ENCODE data around the gene LHPP. TPM values are rescaled to one million over a fixed set of nuclear protein-coding genes. Genes with fewer than 3 reads are reported as not detected.

The LHPP gene, protein sequence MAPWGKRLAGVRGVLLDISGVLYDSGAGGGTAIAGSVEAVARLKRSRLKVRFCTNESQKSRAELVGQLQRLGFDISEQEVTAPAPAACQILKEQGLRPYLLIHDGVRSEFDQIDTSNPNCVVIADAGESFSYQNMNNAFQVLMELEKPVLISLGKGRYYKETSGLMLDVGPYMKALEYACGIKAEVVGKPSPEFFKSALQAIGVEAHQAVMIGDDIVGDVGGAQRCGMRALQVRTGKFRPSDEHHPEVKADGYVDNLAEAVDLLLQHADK
- total RNA-seq = 10 to 100 TPM in 3 of 4 donors, 1 to 10 TPM in 1; 9.3 to 20.5 (median 14.5) TPM

DNA sequence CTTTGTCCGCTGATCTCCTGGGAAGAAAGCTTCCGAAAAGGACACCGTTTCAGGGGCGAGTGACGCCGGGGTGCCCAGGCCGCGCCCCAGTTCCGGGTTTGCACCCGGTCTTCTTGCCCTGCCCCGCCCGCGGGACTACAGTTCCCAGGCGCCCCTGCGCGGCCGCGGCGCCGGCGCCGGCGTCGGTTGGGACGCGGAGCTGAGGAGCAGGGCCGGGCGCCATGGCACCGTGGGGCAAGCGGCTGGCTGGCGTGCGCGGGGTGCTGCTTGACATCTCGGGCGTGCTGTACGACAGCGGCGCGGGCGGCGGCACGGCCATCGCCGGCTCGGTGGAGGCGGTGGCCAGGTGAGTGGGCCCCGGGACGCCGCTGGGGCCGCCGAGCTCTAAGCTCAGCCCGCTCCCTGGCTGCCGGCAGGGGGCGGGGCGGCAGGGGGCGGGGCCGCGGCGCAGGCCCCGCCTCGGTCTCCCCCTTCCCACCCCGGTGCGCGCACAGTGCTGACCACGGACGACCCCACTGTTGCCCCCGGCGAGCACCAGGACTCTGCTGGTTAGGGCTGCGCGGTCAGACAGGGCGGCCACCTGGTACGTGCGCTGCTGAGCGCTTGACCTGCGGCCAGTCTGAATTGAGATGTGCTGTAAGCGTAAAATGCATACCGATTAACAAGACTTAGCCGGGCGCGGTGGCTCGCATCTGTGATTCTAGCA, at the start of gene LHPP:
TSS of gene LHPP (plus strand) at position 182 of the 706 bp plus-strand sequence. CDS start at position 222, 40 bp downstream.
- TF ChIP-seq, protein P1, sequence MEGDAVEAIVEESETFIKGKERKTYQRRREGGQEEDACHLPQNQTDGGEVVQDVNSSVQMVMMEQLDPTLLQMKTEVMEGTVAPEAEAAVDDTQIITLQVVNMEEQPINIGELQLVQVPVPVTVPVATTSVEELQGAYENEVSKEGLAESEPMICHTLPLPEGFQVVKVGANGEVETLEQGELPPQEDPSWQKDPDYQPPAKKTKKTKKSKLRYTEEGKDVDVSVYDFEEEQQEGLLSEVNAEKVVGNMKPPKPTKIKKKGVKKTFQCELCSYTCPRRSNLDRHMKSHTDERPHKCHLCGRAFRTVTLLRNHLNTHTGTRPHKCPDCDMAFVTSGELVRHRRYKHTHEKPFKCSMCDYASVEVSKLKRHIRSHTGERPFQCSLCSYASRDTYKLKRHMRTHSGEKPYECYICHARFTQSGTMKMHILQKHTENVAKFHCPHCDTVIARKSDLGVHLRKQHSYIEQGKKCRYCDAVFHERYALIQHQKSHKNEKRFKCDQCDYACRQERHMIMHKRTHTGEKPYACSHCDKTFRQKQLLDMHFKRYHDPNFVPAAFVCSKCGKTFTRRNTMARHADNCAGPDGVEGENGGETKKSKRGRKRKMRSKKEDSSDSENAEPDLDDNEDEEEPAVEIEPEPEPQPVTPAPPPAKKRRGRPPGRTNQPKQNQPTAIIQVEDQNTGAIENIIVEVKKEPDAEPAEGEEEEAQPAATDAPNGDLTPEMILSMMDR (IDR thresholded peaks at IDR 0.05; ENCODE audit: low read depth) = no peak

DNA sequence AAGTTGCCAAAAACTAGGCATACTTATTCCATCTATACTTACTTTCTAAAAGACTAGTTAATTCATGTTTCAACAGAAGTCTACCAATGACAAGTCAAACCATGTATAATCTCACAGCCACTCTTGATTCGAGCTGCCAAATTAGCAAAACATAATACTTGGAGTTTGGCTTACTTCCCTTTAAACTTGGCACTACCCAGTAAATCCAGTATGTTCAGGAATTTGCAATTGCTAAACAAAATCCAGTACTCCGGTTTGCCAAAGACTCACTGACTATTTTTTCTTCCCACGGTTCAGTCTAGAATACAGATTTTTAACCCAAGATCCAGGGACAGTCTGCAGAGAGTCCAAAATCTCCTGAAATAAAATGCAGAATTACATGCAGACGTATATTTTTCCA, 47.5 kb upstream of the LHPP start:
- TF ChIP-seq, protein P1 (IDR thresholded peaks at IDR 0.05; ENCODE audit: low read depth) = no peak

DNA sequence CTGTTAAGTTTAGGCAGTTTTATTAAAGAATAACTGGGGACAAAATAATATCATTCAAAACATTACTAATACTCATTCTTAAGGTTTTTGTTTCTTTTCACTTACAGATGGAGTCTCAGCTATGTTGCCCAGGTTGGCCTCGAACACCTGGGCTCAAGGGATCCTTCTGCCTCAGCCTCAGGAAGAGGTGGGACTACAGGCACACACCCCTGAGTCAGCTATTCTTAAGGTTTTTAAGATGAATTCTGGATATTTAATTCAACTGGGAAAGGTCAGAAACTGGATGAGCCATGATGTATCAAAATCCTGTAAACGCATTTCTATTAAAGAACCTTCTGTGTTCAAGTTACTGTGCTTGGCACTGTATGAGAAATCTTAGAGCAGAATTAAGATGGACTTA, 46.4 kb upstream of the LHPP start:
- TF ChIP-seq, protein P1 (IDR thresholded peaks at IDR 0.05; ENCODE audit: low read depth) = no peak

DNA sequence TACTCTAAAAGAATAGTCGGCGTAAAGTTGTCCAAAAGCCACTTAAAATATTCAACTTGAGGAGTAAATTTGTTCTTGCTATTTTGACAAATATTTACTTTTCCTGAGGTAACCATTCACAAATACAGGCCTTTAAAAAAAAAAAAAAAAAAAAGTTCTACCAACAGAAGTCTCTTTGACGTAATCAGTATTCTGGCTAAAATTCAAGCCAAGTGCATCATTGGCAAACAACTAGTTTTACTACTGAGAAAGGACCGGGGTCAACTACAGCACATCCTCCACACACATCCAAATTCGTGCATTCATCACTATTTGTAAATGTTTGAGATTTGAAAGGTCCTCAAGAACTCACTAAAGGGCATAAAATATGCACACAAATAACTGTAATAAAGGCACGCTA, 44.9 kb upstream of the LHPP start:
- TF ChIP-seq, protein P1 (IDR thresholded peaks at IDR 0.05; ENCODE audit: low read depth) = no peak

DNA sequence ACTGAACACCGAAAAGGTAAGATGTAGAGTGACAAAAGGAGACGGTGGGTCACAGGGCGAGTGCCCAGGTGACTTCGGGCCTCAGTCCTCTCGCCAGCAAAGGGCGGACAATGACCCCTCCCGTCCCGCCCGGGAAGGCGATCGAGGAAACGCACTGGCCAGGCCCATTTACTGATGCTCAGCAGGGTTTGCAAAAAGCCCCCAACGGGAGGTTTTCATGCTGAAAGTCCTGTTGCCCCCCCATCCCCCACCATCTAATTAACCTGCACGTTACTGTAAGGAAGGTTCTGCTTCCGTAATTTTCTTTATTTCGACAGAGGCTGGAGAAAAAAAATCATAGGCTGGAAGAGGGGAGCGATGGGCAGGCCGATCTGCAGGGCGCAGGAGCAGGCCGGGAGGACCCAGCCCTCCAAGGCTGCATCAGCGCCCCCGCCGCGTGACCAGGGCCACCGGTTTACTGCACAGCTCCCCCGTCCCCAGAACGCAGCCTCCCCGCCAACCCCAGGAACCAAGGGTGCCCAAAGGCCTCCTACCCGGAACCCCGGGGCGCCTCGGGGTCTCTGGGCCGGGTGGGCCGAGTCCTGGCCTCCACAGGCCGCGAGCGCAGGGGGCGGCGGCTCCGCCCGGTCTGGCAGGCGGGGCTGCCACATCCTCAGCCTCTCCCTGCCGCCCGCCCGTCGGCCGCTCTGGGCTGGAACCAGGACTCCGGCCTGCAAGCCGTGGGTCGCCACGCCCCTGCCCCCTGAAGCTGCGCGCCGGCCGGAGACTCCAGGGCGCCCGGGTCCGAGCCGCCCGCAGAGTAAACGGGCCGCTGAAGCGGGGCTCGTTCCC, 43.5 kb upstream of the LHPP start:
- TF ChIP-seq, protein P1 (IDR thresholded peaks at IDR 0.05; ENCODE audit: low read depth) = no peak

DNA sequence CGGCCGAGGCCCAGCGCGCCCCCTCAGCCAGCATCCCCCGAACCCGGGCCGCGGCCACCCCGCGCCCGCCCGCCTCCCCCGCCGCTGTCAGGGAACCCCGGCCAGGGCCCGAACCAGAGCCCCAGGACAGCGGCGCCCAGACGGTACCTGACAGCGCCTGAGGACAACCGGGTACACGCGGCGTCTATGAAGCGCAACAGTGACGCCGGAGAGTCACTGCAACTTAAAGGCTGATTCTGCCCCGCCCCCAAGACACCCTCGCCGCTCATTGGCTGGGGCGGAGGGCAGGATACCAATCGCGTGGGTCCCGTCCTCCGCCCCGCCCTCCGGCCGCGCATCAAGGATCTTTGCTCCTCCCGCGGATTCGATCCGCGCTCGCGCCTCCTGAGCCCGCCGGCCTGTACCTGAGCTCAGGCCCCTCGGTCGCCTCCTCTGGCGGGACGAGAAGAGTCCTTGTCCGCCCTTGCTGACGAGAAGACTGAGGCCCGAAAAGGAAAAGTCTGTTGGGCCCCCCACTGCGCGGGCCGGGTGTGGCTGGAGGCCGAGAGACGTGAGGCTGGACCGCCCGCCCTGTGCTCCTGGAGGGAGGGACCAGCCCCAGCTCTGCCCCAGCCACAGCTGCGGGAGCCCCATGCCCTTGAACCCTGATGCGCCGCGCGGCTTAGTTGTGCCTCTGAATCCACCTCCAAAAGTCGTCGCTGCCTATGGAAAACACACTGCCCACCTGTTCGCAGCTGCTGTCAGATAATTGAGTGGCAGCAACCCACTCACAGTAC, 42.7 kb upstream of the LHPP start, which contains the start of gene OAT:
TSS of gene OAT (minus strand) at position 198 of the 776 bp plus-strand sequence. CDS start 6,752 bp downstream, outside the sequence.
- TF ChIP-seq, protein P1 (IDR thresholded peaks at IDR 0.05; ENCODE audit: low read depth) = no peak
